GM12878 (cell line): Measurements from ENCODE around the gene ADM2. TPM values are rescaled to one million over a fixed set of nuclear protein-coding genes. Genes with fewer than 3 reads are reported as not detected.

Experiments used
- ASH2L ChIP-seq: fragments of 300-600, 200-600 bp; sonication (generic); IDR thresholded peaks from 2 replicates; pipeline ENCODE4 v1.6.1; 2017; ENCODE audit warnings: low read depth, mild to moderate bottlenecking, borderline replicate concordance
- CBX3 ChIP-seq: fragments of 200-600 bp; sonication (generic); IDR thresholded peaks from 2 replicates; pipeline ENCODE4 v1.6.1; 2016; ENCODE audit warnings: low read depth, borderline replicate concordance
- CREM ChIP-seq: IDR thresholded peaks from 2 replicates; pipeline ENCODE4 v1.6.1; 2014; ENCODE audit warnings: antibody characterized with exemption, low read depth
- FOXK2 ChIP-seq: fragments of 450-650 bp; IDR thresholded peaks from 2 replicates; pipeline ENCODE4 v1.6.1; 2017; ENCODE audit warnings: mild to moderate bottlenecking, moderate library complexity
- HDAC6 ChIP-seq: fragments of 200-600 bp; sonication (generic); IDR thresholded peaks from one replicate; pipeline ENCODE4 v1.8.0; 2017; ENCODE audit warnings: antibody characterized with exemption; ENCODE audit not compliant: unreplicated experiment
- MYC ChIP-seq: IDR thresholded peaks from 2 replicates; pipeline ENCODE4 v1.6.1; 2011; ENCODE audit warnings: mild to moderate bottlenecking, low read length, moderate library complexity, inconsistent platforms; ENCODE audit not compliant: insufficient read depth, insufficient replicate concordance, insufficient read length, severe bottlenecking
- POLR2AphosphoS2 ChIP-seq: IDR thresholded peaks from 2 replicates; pipeline ENCODE4 v1.6.1; 2011; ENCODE audit warnings: low read depth, mild to moderate bottlenecking, low read length, improper control_type of control experiment, moderate library complexity
- RUNX3 ChIP-seq: IDR thresholded peaks from 2 replicates; pipeline ENCODE4 v1.6.1; 2012; ENCODE audit warnings: low read length, inconsistent platforms
- SMAD5 ChIP-seq: IDR thresholded peaks from 2 replicates; pipeline ENCODE4 v1.6.1; 2016; ENCODE audit warnings: antibody characterized with exemption, low read depth
- SUPT20H ChIP-seq: IDR thresholded peaks from 2 replicates; pipeline ENCODE4 v1.6.1; 2011; ENCODE audit warnings: low read depth, mild to moderate bottlenecking, low read length, moderate library complexity, borderline replicate concordance; ENCODE audit not compliant: control insufficient read depth
- TARDBP ChIP-seq: IDR thresholded peaks from 2 replicates; pipeline ENCODE4 v1.6.1; 2016; ENCODE audit warnings: borderline replicate concordance
- ZBTB11 ChIP-seq: fragments of 450-650 bp; formaldehyde crosslinking; IDR thresholded peaks from 2 replicates; pipeline ENCODE4 v1.5.0; 2022; ENCODE audit warnings: mild to moderate bottlenecking, missing genetic modification characterization
- ZNF384 ChIP-seq: IDR thresholded peaks from 2 replicates; pipeline ENCODE4 v1.6.1; 2012; ENCODE audit warnings: low read depth, mild to moderate bottlenecking, low read length, improper control_type of control experiment, borderline replicate concordance
- polyA plus RNA-seq, 11 experiments: library from polyadenylated mRNA; depleted of rRNA in 4 of 11; unstranded in 6 of 11; stranded (reverse) in 5 of 11; fragments of >200 nt; fragmentation: Nextera tagmentation in 4 of 11; fragmentation: Illumina TruSeq in 1 of 11; extraction: Ambion mirVana in 4 of 11; extraction: Trizol in 1 of 11; gene quantifications; 1 replicate in 1 of 11; 2 replicates in 10 of 11; pipeline versions ENCODE4 v1.2.1 to v1.2.3, GENCODE V29; 2011 to 2016; ENCODE audit warnings: inconsistent platforms in 2 of 11, missing spikeins in 2 of 11, low read depth in 1 of 11
- total RNA-seq, 4 experiments: library from RNA; depleted of rRNA in 3 of 4; stranded (reverse); fragments of >200 nt in 3 of 4; fragmentation: Illumina TruSeq in 1 of 4; extraction: Trizol in 1 of 4; gene quantifications; 2 replicates each; pipeline versions ENCODE4 v1.2.1 to v1.2.3, GENCODE V29; 2013 to 2021
- TF ChIP-seq, protein P1 (sequence below): fragments of 450-650 bp; IDR thresholded peaks from 2 replicates; pipeline ENCODE4 v1.6.1; 2017; ENCODE audit warnings: mild to moderate bottlenecking, low read depth, inconsistent platforms; ENCODE audit not compliant: poor library complexity, severe bottlenecking
- TF ChIP-seq, protein P2 (sequence below): fragments of 450-650 bp; IDR thresholded peaks from 2 replicates; pipeline ENCODE4 v1.6.1; 2016; ENCODE audit warnings: mild to moderate bottlenecking, moderate library complexity, borderline replicate concordance
- TF ChIP-seq, protein P3 (sequence below): fragments of 450-650 bp; IDR thresholded peaks from 2 replicates; pipeline ENCODE4 v1.6.1; 2016; ENCODE audit warnings: mild to moderate bottlenecking

The ADM2 gene
- total and polyA plus RNA-seq, 10 of the 15 experiments (the other 5 are each of a cell fraction or from before 2014, with no cell fraction given) = 0.02 to 0.33 (median 0.12) TPM; not detected in 2

GRCh38 chr22:50469377-50470305 is 11.7 kb upstream of the ADM2 start (continued):
- no peak for TF ChIP-seq ZBTB11 (CRISPR knock-in tag)
- TF ChIP-seq, protein P1, sequence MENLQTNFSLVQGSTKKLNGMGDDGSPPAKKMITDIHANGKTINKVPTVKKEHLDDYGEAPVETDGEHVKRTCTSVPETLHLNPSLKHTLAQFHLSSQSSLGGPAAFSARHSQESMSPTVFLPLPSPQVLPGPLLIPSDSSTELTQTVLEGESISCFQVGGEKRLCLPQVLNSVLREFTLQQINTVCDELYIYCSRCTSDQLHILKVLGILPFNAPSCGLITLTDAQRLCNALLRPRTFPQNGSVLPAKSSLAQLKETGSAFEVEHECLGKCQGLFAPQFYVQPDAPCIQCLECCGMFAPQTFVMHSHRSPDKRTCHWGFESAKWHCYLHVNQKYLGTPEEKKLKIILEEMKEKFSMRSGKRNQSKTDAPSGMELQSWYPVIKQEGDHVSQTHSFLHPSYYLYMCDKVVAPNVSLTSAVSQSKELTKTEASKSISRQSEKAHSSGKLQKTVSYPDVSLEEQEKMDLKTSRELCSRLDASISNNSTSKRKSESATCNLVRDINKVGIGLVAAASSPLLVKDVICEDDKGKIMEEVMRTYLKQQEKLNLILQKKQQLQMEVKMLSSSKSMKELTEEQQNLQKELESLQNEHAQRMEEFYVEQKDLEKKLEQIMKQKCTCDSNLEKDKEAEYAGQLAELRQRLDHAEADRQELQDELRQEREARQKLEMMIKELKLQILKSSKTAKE = peak; percentile 78
- TF ChIP-seq RUNX3 = peak; percentile 89
- TF ChIP-seq, protein P2, sequence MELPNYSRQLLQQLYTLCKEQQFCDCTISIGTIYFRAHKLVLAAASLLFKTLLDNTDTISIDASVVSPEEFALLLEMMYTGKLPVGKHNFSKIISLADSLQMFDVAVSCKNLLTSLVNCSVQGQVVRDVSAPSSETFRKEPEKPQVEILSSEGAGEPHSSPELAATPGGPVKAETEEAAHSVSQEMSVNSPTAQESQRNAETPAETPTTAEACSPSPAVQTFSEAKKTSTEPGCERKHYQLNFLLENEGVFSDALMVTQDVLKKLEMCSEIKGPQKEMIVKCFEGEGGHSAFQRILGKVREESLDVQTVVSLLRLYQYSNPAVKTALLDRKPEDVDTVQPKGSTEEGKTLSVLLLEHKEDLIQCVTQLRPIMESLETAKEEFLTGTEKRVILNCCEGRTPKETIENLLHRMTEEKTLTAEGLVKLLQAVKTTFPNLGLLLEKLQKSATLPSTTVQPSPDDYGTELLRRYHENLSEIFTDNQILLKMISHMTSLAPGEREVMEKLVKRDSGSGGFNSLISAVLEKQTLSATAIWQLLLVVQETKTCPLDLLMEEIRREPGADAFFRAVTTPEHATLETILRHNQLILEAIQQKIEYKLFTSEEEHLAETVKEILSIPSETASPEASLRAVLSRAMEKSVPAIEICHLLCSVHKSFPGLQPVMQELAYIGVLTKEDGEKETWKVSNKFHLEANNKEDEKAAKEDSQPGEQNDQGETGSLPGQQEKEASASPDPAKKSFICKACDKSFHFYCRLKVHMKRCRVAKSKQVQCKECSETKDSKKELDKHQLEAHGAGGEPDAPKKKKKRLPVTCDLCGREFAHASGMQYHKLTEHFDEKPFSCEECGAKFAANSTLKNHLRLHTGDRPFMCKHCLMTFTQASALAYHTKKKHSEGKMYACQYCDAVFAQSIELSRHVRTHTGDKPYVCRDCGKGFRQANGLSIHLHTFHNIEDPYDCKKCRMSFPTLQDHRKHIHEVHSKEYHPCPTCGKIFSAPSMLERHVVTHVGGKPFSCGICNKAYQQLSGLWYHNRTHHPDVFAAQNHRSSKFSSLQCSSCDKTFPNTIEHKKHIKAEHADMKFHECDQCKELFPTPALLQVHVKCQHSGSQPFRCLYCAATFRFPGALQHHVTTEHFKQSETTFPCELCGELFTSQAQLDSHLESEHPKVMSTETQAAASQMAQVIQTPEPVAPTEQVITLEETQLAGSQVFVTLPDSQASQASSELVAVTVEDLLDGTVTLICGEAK = no peak
- TF ChIP-seq, protein P3, sequence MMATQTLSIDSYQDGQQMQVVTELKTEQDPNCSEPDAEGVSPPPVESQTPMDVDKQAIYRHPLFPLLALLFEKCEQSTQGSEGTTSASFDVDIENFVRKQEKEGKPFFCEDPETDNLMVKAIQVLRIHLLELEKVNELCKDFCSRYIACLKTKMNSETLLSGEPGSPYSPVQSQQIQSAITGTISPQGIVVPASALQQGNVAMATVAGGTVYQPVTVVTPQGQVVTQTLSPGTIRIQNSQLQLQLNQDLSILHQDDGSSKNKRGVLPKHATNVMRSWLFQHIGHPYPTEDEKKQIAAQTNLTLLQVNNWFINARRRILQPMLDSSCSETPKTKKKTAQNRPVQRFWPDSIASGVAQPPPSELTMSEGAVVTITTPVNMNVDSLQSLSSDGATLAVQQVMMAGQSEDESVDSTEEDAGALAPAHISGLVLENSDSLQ = no peak
- TF ChIP-seq SMAD5 = no peak
- TF ChIP-seq FOXK2 = no peak
- no peak for TF ChIP-seq SUPT20H
- TF ChIP-seq CREM = peak; percentile 78; the same call in 1 of the 2 replicates
- TF ChIP-seq ASH2L = no peak
- no peak for TF ChIP-seq POLR2AphosphoS2
- no peak for TF ChIP-seq TARDBP
- no peak for TF ChIP-seq ZNF384
- no peak for TF ChIP-seq HDAC6
- TF ChIP-seq CBX3 = no peak
- TF ChIP-seq MYC = no peak
